ENCODE measurements around the gene GSDMA.

The GSDMA gene

DNA sequence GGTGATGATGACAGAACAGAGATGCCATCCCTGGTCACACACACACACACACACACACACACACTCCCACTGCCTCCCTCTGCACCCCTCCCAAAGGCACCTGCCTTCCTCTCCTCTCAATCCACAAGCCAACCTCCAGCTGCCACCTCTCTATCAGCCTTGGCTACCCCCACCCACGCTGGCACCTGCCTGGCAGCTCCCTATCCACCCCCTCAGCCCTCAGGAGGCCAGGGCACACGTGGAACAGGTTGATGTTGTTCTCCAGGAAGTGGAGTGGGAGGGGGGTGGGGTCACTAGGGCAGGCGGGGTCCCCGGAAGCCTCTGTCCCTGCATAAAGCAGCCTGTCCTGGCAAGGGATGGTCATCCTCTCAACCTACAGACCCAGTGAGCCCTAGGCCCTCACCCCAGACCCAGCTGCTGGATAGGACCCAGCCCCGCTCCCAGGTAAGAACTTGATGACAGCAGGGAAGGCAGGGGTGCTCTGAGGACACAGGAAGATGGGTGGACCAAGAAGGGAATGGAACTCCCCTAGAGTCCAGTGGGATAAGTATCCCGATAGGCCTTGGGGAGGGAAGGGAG is at the start of gene GSDMA:
Gene GSDMA, plus strand, starts transcription at position 363 of the 579 bp plus-strand sequence. CDS start 2,684 bp downstream, outside the sequence.
- Histone ChIP-seq H3K27me3 (ENCODE audit: low read depth) (peaks cover 20% of the 10 kb centered on the region), H3K36me3 (replicated peaks) (no peaks in the 10 kb centered on the region), H3K4me1 (peaks cover 7% of the 10 kb centered on the region), H3K9me3 (no peaks in the 10 kb centered on the region), H3K4me3 (no peak within 1 kb of the TSS)
- no peak for DNase-seq (ENCODE audit: low spot score in 2 of 2)
- in situ Hi-C loops (cut with MboI; ENCODE audit: low sequenced_read_pairs), result no loop called here

- in situ Hi-C loops (cut with MboI; ENCODE audit: low sequenced_read_pairs), result no loop called here
- DNase-seq (ENCODE audit: low spot score in 2 of 2), result no peak
- H3K36me3 ChIP-seq (replicated peaks), result no peaks in the 10 kb centered on the region
- no peaks in the 10 kb centered on the region for H3K4me1 ChIP-seq
- H3K9me3 ChIP-seq, result no peaks in the 10 kb centered on the region
- no peak overlapping the region for H3K4me3 ChIP-seq
- no peaks in the 10 kb centered on the region for H3K27me3 ChIP-seq (ENCODE audit: low read depth)
These were observed 48.8 kb upstream of the GSDMA start for GRCh38 chr17:39913989-39914388.

- Histone ChIP-seq H3K4me3 (no peak overlapping the region), H3K27me3 (ENCODE audit: low read depth) (no peaks in the 10 kb centered on the region), H3K9me3 (no peaks in the 10 kb centered on the region), H3K36me3 (replicated peaks) (no peaks in the 10 kb centered on the region), H3K4me1 (no peaks in the 10 kb centered on the region)
- DNase-seq (ENCODE audit: low spot score in 2 of 2), result no peak
- in situ Hi-C loops (cut with MboI; ENCODE audit: low sequenced_read_pairs), result no loop called here
These were observed 47.2 kb upstream of the GSDMA start for GRCh38 chr17:39915559-39915958.

DNA sequence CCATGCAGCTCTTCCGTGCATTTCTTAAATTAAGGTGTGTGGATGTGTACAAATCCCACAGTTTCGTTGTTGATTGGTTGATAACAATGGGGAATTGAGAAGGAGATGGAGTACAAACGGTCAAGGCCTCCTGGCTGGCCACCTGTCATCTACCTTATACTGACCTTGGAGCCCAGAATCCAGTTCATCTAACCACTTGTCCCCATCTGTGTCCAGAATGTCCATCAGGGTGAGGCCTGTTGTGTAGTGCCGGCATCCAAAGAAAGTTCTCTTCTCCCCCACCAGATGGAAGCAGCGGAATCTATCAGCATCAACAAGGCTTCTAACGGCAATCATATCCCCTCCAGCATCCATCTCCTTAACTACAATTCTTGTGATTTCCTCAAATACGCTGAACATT is 45.9 kb upstream of the GSDMA start:
- Histone ChIP-seq H3K4me3 (no peak overlapping the region), H3K9me3 (no peaks in the 10 kb centered on the region), H3K27me3 (ENCODE audit: low read depth) (no peaks in the 10 kb centered on the region), H3K36me3 (replicated peaks) (peaks cover under 1% of the 10 kb centered on the region; the same call in 1 of the 2 replicates), H3K4me1 (no peaks in the 10 kb centered on the region)
- no peak for DNase-seq (ENCODE audit: low spot score in 2 of 2)
- in situ Hi-C loops (cut with MboI; ENCODE audit: low sequenced_read_pairs), result no loop called here

- in situ Hi-C loops (cut with MboI; ENCODE audit: low sequenced_read_pairs), result no loop called here
- no peaks in the 10 kb centered on the region for H3K4me1 ChIP-seq
- peaks cover 16% of the 10 kb centered on the region for H3K36me3 ChIP-seq (replicated peaks)
These were observed 43.6 kb upstream of the GSDMA start for GRCh38 chr17:39919087-39919683.

DNA sequence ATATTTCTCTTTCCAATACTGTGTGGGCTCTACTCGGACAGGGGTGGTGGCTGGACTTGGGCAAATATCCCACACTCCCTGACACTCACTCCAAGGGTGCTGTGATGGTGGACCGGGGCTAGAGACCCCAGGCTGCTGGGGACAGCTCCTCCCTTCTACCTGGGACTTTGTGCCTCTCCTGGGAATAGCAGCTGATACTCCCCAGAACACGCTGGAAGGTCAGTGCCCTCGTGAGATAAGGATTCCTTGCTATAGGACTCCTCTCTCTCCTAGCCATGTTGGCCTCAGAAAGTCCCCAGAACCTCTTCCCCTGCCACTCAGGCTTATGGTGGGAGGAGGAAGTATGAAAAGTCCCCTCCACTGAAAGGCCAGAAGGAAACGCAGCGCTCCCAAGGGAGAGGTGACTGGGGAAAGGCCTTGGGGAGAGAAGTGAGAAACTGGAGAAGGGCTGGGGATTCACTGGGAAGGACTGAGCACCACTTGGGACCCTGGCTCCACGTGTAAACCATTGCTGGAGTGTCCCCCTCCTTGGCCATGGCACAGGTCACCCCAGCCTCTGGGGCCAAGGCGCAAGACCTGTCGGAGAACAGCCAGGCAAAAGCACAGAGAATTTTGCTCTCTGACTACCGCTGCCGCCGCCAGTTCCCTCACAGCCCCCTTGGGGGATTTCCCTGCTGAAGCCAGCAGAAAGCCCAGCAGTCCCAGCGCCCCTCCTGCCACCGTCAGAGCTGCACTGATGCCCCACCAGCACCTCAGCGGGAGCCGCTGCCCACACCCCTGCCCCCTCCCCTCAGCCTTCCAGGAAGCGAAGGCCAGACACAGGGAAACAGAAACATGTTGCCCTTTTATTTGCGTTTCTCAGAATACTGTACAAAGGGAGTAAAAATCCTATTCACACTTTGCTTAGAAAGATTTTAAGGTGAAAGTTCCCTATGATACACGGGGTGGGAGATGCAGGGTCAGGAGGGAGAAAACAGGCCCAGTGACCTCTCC is 42.3 kb upstream of the GSDMA start:
- peaks cover 16% of the 10 kb centered on the region for H3K36me3 ChIP-seq (replicated peaks)
- H3K9me3 ChIP-seq, result no peaks in the 10 kb centered on the region
- no peaks in the 10 kb centered on the region for H3K4me1 ChIP-seq
- DNase-seq (ENCODE audit: low spot score in 2 of 2), result no peak
- H3K27me3 ChIP-seq (ENCODE audit: low read depth), result no peaks in the 10 kb centered on the region
- in situ Hi-C loops (cut with MboI; ENCODE audit: low sequenced_read_pairs), result no loop called here
- no peak overlapping the region for H3K4me3 ChIP-seq

More at GRCh38 chr17:39919087-39919683, 43.6 kb upstream of the GSDMA start:
- DNase-seq (ENCODE audit: low spot score in 2 of 2), result no peak
- no peak overlapping the region for H3K4me3 ChIP-seq
- H3K27me3 ChIP-seq (ENCODE audit: low read depth), result no peaks in the 10 kb centered on the region
- H3K9me3 ChIP-seq, result no peaks in the 10 kb centered on the region

DNA sequence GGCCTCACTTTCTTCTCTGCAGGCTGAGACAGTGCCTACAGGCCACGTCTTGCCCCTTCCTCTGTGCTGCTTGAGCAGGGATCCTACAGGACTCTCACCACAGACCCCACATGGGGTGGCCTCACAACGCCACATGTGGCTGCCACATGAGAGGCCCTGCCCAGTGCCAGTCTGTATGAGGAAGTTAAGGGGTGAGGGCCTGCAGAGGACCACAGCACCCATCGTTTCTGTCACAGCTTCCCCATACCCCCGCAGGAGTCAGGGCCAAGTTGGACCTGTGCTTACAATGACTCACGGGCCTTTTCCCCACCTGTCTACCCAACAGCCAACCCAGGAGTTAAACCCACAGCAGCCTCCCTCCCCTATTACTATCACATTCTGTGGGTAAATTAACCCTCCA is 41.5 kb upstream of the GSDMA start:
- no peaks in the 10 kb centered on the region for H3K27me3 ChIP-seq (ENCODE audit: low read depth)
- DNase-seq (ENCODE audit: low spot score in 2 of 2), result no peak
- in situ Hi-C loops (cut with MboI; ENCODE audit: low sequenced_read_pairs), result no loop called here
- peaks cover 3% of the 10 kb centered on the region; the same call in 1 of the 2 replicates for H3K4me1 ChIP-seq
- no peaks in the 10 kb centered on the region for H3K9me3 ChIP-seq
- peaks cover 16% of the 10 kb centered on the region for H3K36me3 ChIP-seq (replicated peaks)
- no peak overlapping the region for H3K4me3 ChIP-seq

- H3K4me1 ChIP-seq, result peaks cover 4% of the 10 kb centered on the region; the same call in 1 of the 2 replicates
- H3K9me3 ChIP-seq, result no peaks in the 10 kb centered on the region
- no peak overlapping the region for H3K4me3 ChIP-seq
- peaks cover 16% of the 10 kb centered on the region for H3K36me3 ChIP-seq (replicated peaks)
- H3K27me3 ChIP-seq (ENCODE audit: low read depth), result no peaks in the 10 kb centered on the region
- no peak for DNase-seq (ENCODE audit: low spot score in 2 of 2)
- in situ Hi-C loops (cut with MboI; ENCODE audit: low sequenced_read_pairs), result no loop called here
These were observed 40.8 kb upstream of the GSDMA start for GRCh38 chr17:39922006-39922405.

GRCh38 chr17:39923230-39923629 is 39.6 kb upstream of the GSDMA start:
- Histone ChIP-seq H3K27me3 (ENCODE audit: low read depth) (no peaks in the 10 kb centered on the region), H3K9me3 (no peaks in the 10 kb centered on the region), H3K36me3 (replicated peaks) (peaks cover 16% of the 10 kb centered on the region), H3K4me3 (no peak overlapping the region), H3K4me1 (peaks cover 4% of the 10 kb centered on the region; the same call in 1 of the 2 replicates)
- in situ Hi-C loops (cut with MboI; ENCODE audit: low sequenced_read_pairs), result no loop called here
- no peak for DNase-seq (ENCODE audit: low spot score in 2 of 2)

- DNase-seq (ENCODE audit: low spot score in 2 of 2), result no peak
- Histone ChIP-seq H3K36me3 (replicated peaks) (peaks cover 16% of the 10 kb centered on the region), H3K9me3 (no peaks in the 10 kb centered on the region), H3K4me1 (peaks cover 6% of the 10 kb centered on the region; the same call in 1 of the 2 replicates), H3K4me3 (no peak overlapping the region), H3K27me3 (ENCODE audit: low read depth) (no peaks in the 10 kb centered on the region)
- in situ Hi-C loops (cut with MboI; ENCODE audit: low sequenced_read_pairs), result no loop called here
These were observed 38.7 kb upstream of the GSDMA start for GRCh38 chr17:39923836-39924690.

GRCh38 chr17:39924691-39925055 is 38.1 kb upstream of the GSDMA start:
- peaks cover 16% of the 10 kb centered on the region for H3K36me3 ChIP-seq (replicated peaks)
- H3K9me3 ChIP-seq, result no peaks in the 10 kb centered on the region
- in situ Hi-C loops (cut with MboI; ENCODE audit: low sequenced_read_pairs), result no loop called here
- H3K27me3 ChIP-seq (ENCODE audit: low read depth), result no peaks in the 10 kb centered on the region
- peaks cover 6% of the 10 kb centered on the region; the same call in 1 of the 2 replicates for H3K4me1 ChIP-seq
- DNase-seq (ENCODE audit: low spot score in 2 of 2), result no peak
- H3K4me3 ChIP-seq, result no peak overlapping the region

GRCh38 chr17:39925282-39926134 is 37.3 kb upstream of the GSDMA start:
- in situ Hi-C loops (cut with MboI; ENCODE audit: low sequenced_read_pairs), result no loop called here
- H3K36me3 ChIP-seq (replicated peaks), result peaks cover 16% of the 10 kb centered on the region
- no peak overlapping the region for H3K4me3 ChIP-seq
- H3K4me1 ChIP-seq, result peaks cover 6% of the 10 kb centered on the region; the same call in 1 of the 2 replicates
- H3K27me3 ChIP-seq (ENCODE audit: low read depth), result no peaks in the 10 kb centered on the region
- no peaks in the 10 kb centered on the region for H3K9me3 ChIP-seq
- DNase-seq (ENCODE audit: low spot score in 2 of 2), result no peak

Measured in HAP-1 (cell line).